GM12874 (cell line): ENCODE data around the gene ANXA11.

Experiments
- TF ChIP-seq, protein P1 (sequence below): IDR thresholded peaks from 2 replicates; pipeline ENCODE4 v1.5.1; 2011; ENCODE audit warnings: low read depth, mild to moderate bottlenecking, control low read depth, low read length, moderate library complexity; ENCODE audit not compliant: insufficient read depth

The ANXA11 gene

GRCh38 chr10:80165173-80165572 lies 40.2 kb downstream of the ANXA11 start:
- TF ChIP-seq, protein P1, sequence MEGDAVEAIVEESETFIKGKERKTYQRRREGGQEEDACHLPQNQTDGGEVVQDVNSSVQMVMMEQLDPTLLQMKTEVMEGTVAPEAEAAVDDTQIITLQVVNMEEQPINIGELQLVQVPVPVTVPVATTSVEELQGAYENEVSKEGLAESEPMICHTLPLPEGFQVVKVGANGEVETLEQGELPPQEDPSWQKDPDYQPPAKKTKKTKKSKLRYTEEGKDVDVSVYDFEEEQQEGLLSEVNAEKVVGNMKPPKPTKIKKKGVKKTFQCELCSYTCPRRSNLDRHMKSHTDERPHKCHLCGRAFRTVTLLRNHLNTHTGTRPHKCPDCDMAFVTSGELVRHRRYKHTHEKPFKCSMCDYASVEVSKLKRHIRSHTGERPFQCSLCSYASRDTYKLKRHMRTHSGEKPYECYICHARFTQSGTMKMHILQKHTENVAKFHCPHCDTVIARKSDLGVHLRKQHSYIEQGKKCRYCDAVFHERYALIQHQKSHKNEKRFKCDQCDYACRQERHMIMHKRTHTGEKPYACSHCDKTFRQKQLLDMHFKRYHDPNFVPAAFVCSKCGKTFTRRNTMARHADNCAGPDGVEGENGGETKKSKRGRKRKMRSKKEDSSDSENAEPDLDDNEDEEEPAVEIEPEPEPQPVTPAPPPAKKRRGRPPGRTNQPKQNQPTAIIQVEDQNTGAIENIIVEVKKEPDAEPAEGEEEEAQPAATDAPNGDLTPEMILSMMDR: no peak

DNA sequence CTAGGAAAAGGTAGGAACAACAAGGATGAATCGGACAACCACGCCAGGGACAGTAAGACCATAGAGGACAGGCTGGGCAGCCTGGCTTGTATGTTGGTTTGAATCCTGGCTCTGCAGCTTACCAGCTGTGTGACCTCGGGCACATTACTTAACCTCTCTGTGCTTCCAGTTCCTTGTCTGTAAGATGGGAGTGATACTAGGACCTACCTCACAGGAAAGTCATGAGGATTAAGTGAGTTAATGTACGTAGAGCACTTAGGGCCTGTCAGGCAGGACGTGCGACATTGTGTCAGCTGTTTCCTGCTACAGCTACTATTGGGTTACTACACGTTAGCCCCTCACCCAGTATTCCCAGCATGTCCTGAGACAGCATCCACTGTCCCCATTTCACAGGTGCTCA lies 40.7 kb downstream of the ANXA11 start:
- TF ChIP-seq, protein P1: no peak

- TF ChIP-seq, protein P1: no peak
Measured at GRCh38 chr10:80163741-80164341, 41.5 kb downstream of the ANXA11 start.

- TF ChIP-seq, protein P1: no peak
Measured at GRCh38 chr10:80161321-80162083, 43.8 kb downstream of the ANXA11 start.

GRCh38 chr10:80160361-80161320 lies 44.7 kb downstream of the ANXA11 start:
- TF ChIP-seq, protein P1: no peak

DNA sequence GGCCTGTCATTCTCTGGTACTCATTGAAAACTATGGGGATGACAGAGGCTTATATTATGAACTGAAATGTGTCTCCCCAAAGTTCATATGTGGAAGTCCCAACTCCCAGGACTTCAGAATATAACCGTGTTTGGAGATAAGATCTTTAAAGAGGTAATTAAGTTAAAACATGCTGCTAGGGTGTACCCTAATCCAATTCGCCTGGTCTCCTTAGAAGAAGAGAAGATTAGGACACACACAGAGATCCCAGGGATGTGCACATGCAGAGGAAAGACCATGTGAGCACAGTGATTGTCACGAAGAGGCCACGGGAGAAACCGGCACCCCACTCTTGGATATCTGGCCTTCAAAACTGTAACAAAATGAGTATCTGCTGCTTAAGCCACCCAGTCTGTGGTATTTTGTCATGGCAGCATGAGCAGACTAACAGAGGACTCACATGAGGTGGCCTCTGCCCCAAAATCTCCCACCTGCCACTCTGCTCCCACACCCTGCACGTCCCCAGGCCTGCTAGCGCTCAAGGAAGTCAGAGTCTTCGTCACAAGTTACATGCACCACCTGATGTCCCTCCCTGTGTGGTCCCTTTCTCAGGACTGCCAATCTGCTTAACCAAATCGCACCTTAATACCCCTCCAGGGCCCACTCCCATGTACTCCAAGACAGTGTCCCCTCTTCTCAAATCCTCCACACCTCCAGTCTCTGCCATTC lies 46.0 kb downstream of the ANXA11 start:
- TF ChIP-seq, protein P1: no peak

DNA sequence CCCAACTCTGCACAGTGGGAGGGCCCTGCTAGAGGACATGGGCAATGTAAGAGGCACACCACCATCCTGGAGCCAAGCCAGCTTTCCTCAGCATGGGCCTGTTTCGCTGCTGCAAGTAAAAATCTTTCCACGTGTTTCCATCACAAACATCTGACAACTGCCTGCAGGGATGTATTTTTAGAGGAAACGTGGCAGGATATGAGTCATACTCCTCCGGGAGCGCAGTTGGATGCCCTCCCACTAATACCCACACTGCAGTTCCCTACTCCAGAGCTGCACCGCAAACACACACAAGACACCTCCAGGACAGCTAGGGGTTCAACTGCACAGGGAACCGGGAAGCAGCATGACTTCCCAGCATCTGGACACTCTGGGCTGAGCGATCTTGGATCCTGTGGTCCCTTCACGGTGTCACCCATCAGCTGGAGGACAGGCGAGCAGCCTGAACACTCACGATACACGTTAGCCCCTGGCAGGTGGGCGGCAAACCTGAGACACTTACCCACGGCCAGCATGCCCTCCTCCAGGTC lies 46.7 kb downstream of the ANXA11 start:
- TF ChIP-seq, protein P1: no peak
